OCI-LY3 (cell line): ENCODE data around the gene FOXA1.

ENCODE experiments used
- EZH2phosphoT487 ChIP-seq: fragments of 200-600 bp; shearing (Covaris generic); IDR thresholded peaks from 2 replicates; pipeline ENCODE4 v1.6.1; 2018; ENCODE audit warnings: antibody characterized with exemption, mixed run types, low read depth
- TF ChIP-seq, protein P1 (sequence below): fragments of 200-600, 300-600 bp; sonication (generic); IDR thresholded peaks from 2 replicates; pipeline ENCODE4 v1.5.1; 2014; ENCODE audit warnings: antibody characterized with exemption, low read length, low read depth

DNA sequence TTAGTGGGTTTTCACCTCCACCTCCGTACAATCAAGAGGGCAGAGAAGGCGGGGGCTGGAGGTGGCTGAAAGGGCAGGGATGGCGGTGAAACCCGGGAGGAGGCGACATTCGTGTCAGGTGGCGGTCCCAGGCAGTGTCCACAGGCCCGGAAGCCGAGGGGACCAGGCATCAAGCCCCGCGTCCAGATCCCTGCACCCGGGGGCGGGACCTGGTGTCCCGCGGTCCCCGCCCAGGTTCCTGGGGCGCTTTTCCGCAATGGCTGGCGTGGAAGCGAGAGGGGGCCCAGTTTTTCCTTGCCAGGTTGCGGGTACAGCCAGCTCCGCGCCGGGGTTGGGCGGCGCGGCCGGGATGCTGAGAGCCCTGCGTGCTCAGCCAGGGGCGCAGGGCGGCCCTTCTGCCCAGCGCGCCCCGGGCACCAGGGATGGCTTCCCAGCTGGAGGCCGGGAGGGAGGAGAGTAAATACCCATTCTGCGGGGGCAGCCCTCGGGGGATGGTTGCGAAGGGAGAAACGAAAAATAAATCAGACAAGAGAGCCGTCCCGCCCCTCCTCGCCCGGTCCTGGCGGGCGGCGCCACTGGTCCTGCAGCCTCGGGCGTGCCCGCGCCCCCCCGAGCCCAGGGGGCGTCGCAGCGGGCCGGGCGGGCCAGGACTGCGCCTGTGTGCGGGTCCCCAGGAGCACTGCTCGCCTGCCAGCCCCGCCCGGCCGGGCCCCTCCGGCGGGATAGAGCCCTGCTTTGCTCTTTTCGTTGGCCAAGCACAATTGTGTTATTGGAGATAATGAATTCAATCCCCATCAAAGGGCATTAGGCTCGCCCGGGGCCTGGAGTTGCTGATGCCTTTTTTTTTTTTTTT, 11.5 kb downstream of the FOXA1 start:
- TF ChIP-seq, protein P1, sequence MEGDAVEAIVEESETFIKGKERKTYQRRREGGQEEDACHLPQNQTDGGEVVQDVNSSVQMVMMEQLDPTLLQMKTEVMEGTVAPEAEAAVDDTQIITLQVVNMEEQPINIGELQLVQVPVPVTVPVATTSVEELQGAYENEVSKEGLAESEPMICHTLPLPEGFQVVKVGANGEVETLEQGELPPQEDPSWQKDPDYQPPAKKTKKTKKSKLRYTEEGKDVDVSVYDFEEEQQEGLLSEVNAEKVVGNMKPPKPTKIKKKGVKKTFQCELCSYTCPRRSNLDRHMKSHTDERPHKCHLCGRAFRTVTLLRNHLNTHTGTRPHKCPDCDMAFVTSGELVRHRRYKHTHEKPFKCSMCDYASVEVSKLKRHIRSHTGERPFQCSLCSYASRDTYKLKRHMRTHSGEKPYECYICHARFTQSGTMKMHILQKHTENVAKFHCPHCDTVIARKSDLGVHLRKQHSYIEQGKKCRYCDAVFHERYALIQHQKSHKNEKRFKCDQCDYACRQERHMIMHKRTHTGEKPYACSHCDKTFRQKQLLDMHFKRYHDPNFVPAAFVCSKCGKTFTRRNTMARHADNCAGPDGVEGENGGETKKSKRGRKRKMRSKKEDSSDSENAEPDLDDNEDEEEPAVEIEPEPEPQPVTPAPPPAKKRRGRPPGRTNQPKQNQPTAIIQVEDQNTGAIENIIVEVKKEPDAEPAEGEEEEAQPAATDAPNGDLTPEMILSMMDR, result no peak
- no peak for TF ChIP-seq EZH2phosphoT487
